H1 (cell line): ENCODE results near the gene NFATC1.

Experiments
- CBX8 ChIP-seq: fragments of 300-800, 300-1000 bp; sonication (generic); IDR thresholded peaks from 2 replicates; pipeline ENCODE4 v1.7.1; 2016; ENCODE audit warnings: low read depth, low read length, borderline replicate concordance
- CHD1 ChIP-seq: IDR thresholded peaks from 2 replicates; pipeline ENCODE4 v1.6.1; 2012; ENCODE audit warnings: low read depth, low read length, improper control_type of control experiment
- CTCF ChIP-seq, 3 experiments: IDR thresholded peaks; 1 replicate in 2 of 3; 2 replicates in 1 of 3; pipeline versions ENCODE4 v1.5.1 to v1.6.1; 2011; ENCODE audit warnings: low read length in 3 of 3, mild to moderate bottlenecking in 3 of 3, inconsistent platforms in 2 of 3, low read depth in 1 of 3, moderate library complexity in 1 of 3; ENCODE audit not compliant: insufficient read depth in 1 of 3; ENCODE audit errors: control extremely low read depth in 1 of 3
- EP300 ChIP-seq, 2 experiments: IDR thresholded peaks; 1 replicate in 1 of 2; 2 replicates in 1 of 2; pipeline ENCODE4 v1.6.1; 2011 to 2012; ENCODE audit warnings: low read depth in 2 of 2, low read length in 2 of 2, mild to moderate bottlenecking in 2 of 2, borderline replicate concordance in 1 of 2, inconsistent platforms in 1 of 2, moderate library complexity in 1 of 2
- EZH2 ChIP-seq: fragments of 200-600 bp; sonication (generic); IDR thresholded peaks from 2 replicates; pipeline ENCODE4 v1.7.1; 2012; ENCODE audit warnings: low read depth, mild to moderate bottlenecking, moderate library complexity, low read length, inconsistent platforms; ENCODE audit not compliant: severe bottlenecking
- GTF2F1 ChIP-seq: IDR thresholded peaks from 2 replicates; pipeline ENCODE4 v1.6.1; 2012; ENCODE audit warnings: low read depth, low read length, improper control_type of control experiment, borderline replicate concordance
- POLR2A ChIP-seq, 2 experiments: IDR thresholded peaks; 1 replicate in 1 of 2; 2 replicates in 1 of 2; pipeline ENCODE4 v1.6.1; 2011; ENCODE audit warnings: low read depth in 2 of 2, low read length in 2 of 2, mild to moderate bottlenecking in 2 of 2; ENCODE audit errors: control extremely low read depth in 1 of 2
- POLR2AphosphoS5 ChIP-seq: IDR thresholded peaks from 2 replicates; pipeline ENCODE4 v1.6.1; 2011; ENCODE audit warnings: low read depth, low read length
- USF2 ChIP-seq: IDR thresholded peaks from 2 replicates; pipeline ENCODE4 v1.6.1; 2011; ENCODE audit warnings: low read length, improper control_type of control experiment
- TF ChIP-seq, protein P1 (sequence below): IDR thresholded peaks from 2 replicates; pipeline ENCODE4 v1.6.1; 2011; ENCODE audit warnings: low read depth, mild to moderate bottlenecking, low read length; ENCODE audit not compliant: insufficient read depth

DNA sequence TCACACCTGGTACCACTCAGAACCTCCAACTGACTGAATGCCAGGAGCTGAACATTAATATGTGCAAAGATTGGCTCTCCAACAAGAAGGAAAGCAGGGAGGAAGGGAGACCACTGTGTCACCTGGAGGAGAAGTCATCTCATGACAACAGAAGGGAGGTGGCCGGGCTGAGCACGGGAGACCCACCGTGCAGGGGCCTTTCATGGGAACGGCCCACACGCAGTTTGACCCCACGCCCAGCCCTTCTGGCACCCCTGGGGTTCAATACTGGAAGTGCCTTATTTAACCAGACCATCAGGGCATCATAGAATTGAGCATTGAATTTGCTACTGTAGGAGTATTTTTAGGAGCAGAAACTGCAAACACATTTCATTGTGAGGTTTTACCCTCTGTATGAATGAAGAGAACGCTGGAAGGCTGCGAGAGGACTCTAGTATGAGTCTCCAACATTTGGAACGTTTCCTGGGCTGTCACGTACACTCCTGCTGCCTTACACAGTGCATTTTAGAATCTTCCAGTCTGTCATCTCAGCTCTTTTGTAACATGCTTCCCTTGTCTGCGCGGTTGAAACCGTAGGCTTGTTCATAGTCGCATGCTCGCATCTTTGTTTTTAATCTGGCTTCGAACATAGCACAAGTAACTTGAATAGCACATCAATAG, 132.1 kb downstream of the NFATC1 start:
- TF ChIP-seq POLR2AphosphoS5 (no peak), CTCF (IDR thresholded peaks at IDR 0.05; ENCODE audit: control extremely low read depth in 1 of 3, insufficient read depth in 1 of 3, low read depth in 1 of 3, low read length in 3 of 3) (no peak), EZH2 (no peak), CBX8 (no peak), CHD1 (no peak), POLR2A (IDR thresholded peaks at IDR 0.05; ENCODE audit: control extremely low read depth in 1 of 2, low read depth in 2 of 2, low read length in 2 of 2) (no peak), EP300 (IDR thresholded peaks at IDR 0.05; ENCODE audit: borderline replicate concordance in 1 of 2, low read depth in 2 of 2, low read length in 2 of 2) (no peak), GTF2F1 (no peak), USF2 (no peak)
- TF ChIP-seq, protein P1, sequence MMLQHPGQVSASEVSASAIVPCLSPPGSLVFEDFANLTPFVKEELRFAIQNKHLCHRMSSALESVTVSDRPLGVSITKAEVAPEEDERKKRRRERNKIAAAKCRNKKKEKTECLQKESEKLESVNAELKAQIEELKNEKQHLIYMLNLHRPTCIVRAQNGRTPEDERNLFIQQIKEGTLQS, result no peak
